D721Med (cell line): ENCODE data around the gene IL10RB.

ENCODE experiments used
- DNase-seq: peaks from one replicate; pipeline ENCODE4 v3.0.0; 2011; ENCODE audit warnings: low spot score; ENCODE audit not compliant: insufficient read length
- FAIRE-seq: peaks from 2 replicates; lab custom pipeline; 2011; peaks lifted over from hg19 to GRCh38; lab: Jason Lieb, UNC
- TF ChIP-seq, protein P1 (sequence below): IDR thresholded peaks from 2 replicates; pipeline ENCODE4 v1.5.1; 2012; ENCODE audit warnings: mild to moderate bottlenecking, control low read depth; ENCODE audit not compliant: insufficient read depth; ENCODE audit errors: missing control alignments

IL10RB gene

DNA sequence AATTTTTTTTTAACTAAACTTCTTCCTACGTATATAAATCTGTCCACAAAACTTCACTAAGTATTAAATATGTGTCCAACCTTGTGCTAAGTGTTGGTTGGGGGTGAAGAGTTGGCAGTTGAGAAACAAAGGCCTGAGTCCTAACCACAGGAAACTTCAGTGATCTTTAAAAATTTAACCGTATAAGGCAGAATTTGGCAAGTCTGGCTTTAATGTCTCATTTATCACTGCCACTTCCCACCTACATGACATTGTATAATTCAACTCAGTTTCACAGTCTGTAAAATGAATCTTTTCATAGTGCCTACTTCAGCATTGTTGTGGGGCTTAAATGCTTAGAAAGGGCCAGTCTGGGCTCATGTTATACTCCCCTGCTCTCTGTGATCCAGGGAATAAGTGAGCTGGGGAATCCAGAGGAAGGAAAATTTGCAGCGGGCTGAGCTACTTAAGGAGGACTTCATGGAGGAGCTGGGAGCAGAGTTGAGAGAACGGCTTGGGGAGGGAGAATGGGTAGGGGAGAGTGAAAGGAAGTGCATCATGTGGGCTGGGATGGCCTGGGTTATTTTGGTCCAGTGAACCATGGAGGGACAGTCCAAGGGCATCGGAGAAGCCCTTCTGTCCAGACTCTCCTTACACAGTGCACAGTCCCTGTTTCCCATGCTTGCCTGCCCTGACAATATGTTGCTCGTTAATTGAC is 21.9 kb upstream of the IL10RB start:
- no peak for DNase-seq
- TF ChIP-seq, protein P1, sequence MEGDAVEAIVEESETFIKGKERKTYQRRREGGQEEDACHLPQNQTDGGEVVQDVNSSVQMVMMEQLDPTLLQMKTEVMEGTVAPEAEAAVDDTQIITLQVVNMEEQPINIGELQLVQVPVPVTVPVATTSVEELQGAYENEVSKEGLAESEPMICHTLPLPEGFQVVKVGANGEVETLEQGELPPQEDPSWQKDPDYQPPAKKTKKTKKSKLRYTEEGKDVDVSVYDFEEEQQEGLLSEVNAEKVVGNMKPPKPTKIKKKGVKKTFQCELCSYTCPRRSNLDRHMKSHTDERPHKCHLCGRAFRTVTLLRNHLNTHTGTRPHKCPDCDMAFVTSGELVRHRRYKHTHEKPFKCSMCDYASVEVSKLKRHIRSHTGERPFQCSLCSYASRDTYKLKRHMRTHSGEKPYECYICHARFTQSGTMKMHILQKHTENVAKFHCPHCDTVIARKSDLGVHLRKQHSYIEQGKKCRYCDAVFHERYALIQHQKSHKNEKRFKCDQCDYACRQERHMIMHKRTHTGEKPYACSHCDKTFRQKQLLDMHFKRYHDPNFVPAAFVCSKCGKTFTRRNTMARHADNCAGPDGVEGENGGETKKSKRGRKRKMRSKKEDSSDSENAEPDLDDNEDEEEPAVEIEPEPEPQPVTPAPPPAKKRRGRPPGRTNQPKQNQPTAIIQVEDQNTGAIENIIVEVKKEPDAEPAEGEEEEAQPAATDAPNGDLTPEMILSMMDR, result no peak
- no peak for FAIRE-seq

DNA sequence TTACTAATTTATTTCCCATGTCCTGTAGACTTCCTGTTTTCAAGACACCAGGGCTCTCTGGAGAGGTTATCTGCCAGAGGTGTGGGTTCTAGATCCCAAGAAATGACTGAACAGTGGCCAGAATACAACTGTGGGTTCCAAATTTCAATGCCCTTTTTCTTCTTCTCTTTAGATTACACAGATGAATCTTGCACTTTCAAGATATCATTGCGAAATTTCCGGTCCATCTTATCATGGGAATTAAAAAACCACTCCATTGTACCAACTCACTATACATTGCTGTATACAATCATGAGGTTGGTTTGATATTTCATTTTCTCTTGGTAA is 21.4 kb upstream of the IL10RB start:
- TF ChIP-seq, protein P1, result no peak
- no peak for FAIRE-seq
- no peak for DNase-seq

DNA sequence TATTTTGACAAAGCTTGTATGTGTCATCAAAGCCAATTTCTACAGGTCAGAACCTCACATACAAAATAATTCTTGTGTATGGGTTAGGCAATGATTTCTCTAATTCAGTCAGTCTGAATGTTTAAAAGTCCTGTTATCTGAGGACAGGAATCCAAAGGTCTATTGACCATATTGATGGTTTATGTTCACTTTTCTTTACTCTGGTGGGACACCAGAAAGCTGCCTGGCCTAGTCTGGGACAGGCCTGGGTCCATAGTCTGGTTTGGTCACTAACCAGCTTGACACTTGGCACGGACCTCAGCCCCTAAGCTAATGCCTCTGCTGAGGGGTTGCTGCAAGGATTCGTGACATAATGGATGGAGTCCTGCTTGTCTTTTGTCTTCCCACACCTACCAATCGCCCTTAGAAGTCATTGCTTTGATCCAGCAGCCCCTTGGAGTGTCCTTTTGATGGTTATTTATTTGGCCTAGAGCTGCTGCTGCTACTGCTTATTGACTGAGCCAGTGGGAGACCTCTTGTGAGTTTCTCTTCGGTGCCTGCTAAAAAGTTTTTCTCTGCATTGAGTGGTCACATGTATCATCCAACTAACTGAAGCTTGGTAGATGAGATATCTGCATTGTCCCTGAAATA is 20.8 kb upstream of the IL10RB start:
- TF ChIP-seq, protein P1, result no peak
- DNase-seq (no peak), FAIRE-seq (no peak)

DNA sequence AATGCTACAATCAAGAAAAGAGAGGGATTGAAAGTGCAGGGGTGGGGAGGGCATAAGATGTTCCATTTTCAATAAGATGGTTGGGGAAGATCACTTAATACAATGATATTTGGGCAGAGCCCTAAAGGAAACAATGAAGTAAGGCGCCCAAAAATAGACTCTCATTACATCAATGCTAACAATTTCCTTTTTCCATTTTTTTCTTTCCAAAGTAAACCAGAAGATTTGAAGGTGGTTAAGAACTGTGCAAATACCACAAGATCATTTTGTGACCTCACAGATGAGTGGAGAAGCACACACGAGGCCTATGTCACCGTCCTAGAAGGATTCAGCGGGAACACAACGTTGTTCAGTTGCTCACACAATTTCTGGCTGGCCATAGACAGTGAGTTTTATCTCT is 19.7 kb upstream of the IL10RB start:
- TF ChIP-seq, protein P1, result no peak
- DNase-seq, result no peak
- no peak for FAIRE-seq

DNA sequence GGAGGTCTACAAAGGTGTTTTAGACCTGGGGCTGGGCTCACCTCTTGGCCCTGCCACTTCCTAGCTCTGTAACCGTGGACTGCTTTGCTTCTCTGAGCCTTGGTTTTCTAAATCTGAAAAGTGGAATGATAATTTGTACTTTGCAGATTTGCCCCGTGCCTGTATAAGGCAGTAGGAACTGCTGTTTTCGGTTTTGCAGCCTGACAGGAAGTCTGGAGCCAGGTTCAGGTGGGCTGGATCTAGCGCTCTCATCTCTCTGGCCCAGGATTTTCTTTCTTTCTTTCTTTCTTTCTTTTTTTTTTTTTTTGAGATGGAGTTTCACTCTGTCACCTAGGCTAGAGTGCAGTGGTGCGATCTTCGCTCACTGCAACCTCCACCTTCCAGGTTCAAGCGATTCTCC is 19.2 kb upstream of the IL10RB start:
- TF ChIP-seq, protein P1, result no peak
- DNase-seq (no peak), FAIRE-seq (no peak)

DNA sequence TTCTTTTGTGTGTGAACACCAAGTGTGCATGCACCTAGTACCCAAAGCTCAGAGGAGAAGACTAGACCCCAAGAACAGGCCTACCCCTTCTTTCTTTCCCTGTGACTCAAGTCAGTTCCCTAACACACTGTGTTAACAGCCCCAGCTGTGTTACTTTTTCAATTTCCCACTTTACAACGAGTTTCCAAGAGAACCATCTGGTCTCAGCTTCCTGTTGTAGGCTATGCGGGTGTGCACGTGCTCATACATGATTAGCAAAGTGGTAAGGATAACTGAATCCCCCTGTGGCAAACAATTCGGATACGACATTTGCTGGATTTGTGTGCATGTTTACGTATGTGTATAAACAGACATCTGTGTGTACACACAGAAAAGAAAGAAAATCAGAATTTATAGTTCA is 18.6 kb upstream of the IL10RB start:
- TF ChIP-seq, protein P1, result no peak
- FAIRE-seq, result no peak

DNA sequence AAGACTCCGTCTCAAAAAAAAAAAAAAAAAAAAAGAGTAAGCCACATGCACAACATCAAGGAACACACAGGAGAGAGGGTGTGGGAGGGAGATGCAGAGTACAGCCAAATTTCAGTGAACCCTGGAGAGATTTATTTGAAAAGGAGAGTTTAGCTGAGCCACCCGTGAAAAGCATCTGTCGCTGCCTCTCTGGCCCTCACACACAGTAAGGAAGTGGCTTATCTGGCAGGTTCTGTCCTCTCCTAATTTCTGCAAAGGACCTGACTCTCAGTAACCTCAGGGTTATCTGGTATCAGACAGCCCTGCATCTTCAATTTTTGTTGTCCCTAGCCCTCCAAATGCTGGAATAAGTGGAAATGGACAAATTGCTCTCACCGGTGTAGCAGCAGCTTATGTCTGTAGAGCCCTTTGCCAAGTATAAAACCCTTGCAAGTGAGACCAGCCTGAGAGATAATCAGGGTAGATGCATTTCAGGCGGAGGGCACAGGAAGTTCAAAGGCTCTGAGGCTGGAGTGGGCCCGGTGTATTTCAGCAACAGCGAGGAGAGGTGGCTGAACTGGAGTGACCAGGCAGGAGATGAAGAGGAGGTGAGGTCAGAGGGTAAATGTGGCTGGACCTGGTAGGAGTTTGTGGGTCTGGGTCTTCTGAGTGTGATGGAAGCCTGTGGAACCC is 16.7 kb upstream of the IL10RB start:
- no peak for FAIRE-seq
- DNase-seq, result no peak
- TF ChIP-seq, protein P1, result no peak

More for the DNA sequence above, 18.6 kb upstream of the IL10RB start:
- DNase-seq, result no peak
